Measurements from ENCODE around the gene CLDN16. TPM values are rescaled to one million over a fixed set of nuclear protein-coding genes. Genes with fewer than 3 reads are reported as not detected.

The CLDN16 gene
- total and polyA plus RNA-seq, 9 donors: 0.06 to 5.2 (median 0.25) TPM; not detected in 2

GRCh38 chr3:190435618-190436017, 47.7 kb downstream of the CLDN16 start:
- DNase-seq: no peak
- Histone ChIP-seq H3K9me3 (no peaks in the 10 kb centered on the region), H3K4me3 (no peak overlapping the region), H3K27ac (no peak overlapping the region), H3K4me1 (ENCODE audit: insufficient read depth) (no peaks in the 10 kb centered on the region), H3K36me3 (no peaks in the 10 kb centered on the region), H3K27me3 (no peaks in the 10 kb centered on the region)
- WGBS, 3 donors: 67 to 71% (median 70%) methylated on average over 3 of the region's 3 CpGs
- no peak for TF ChIP-seq CTCF (IDR thresholded peaks at IDR 0.05)
- TF ChIP-seq POLR2A (IDR thresholded peaks at IDR 0.05): no peak
- no peak for TF ChIP-seq EP300 (IDR thresholded peaks at IDR 0.05)
- intact Hi-C loops (cut with DNase I): no loop called here

GRCh38 chr3:190436331-190436730, 48.4 kb downstream of the CLDN16 start:
- H3K36me3 ChIP-seq: no peaks in the 10 kb centered on the region
- no peaks in the 10 kb centered on the region for H3K4me1 ChIP-seq (ENCODE audit: insufficient read depth)
- intact Hi-C loops (cut with DNase I): no loop called here
- no peak overlapping the region for H3K4me3 ChIP-seq
- H3K27ac ChIP-seq: no peak overlapping the region
- WGBS, 3 donors: 66 to 77% (median 72%) methylated on average over 2 of the region's 2 CpGs
- no peaks in the 10 kb centered on the region for H3K9me3 ChIP-seq
- no peak for DNase-seq
- H3K27me3 ChIP-seq: no peaks in the 10 kb centered on the region
- no peak for TF ChIP-seq EP300 (IDR thresholded peaks at IDR 0.05)
- TF ChIP-seq POLR2A (IDR thresholded peaks at IDR 0.05): no peak
- TF ChIP-seq CTCF (IDR thresholded peaks at IDR 0.05): no peak

GRCh38 chr3:190442240-190442639, 54.3 kb downstream of the CLDN16 start:
- Histone ChIP-seq H3K9me3 (no peaks in the 10 kb centered on the region), H3K4me3 (no peak overlapping the region), H3K27ac (no peak overlapping the region), H3K36me3 (no peaks in the 10 kb centered on the region), H3K4me1 (ENCODE audit: insufficient read depth) (no peaks in the 10 kb centered on the region), H3K27me3 (no peaks in the 10 kb centered on the region)
- 92 to 98% (median 98%) methylated on average over 1 of the region's 1 CpG for WGBS, 3 donors
- intact Hi-C loops (cut with DNase I): no loop called here
- TF ChIP-seq CTCF (IDR thresholded peaks at IDR 0.05): no peak
- TF ChIP-seq POLR2A (IDR thresholded peaks at IDR 0.05): no peak
- TF ChIP-seq EP300 (IDR thresholded peaks at IDR 0.05): no peak
- DNase-seq: no peak

- WGBS, 3 donors: 64 to 68% (median 67%) methylated on average over 3 of the region's 3 CpGs
- Histone ChIP-seq H3K9me3 (no peaks in the 10 kb centered on the region), H3K4me1 (ENCODE audit: insufficient read depth) (no peaks in the 10 kb centered on the region), H3K36me3 (no peaks in the 10 kb centered on the region), H3K27ac (no peak overlapping the region), H3K4me3 (no peak overlapping the region), H3K27me3 (no peaks in the 10 kb centered on the region)
- no peak for DNase-seq
- no peak for TF ChIP-seq EP300 (IDR thresholded peaks at IDR 0.05)
- no peak for TF ChIP-seq CTCF (IDR thresholded peaks at IDR 0.05)
- no peak for TF ChIP-seq POLR2A (IDR thresholded peaks at IDR 0.05)
- intact Hi-C loops (cut with DNase I): no loop called here
Observed at GRCh38 chr3:190443257-190443656, 55.3 kb downstream of the CLDN16 start.

- Histone ChIP-seq H3K36me3 (no peaks in the 10 kb centered on the region), H3K4me1 (ENCODE audit: insufficient read depth) (no peaks in the 10 kb centered on the region), H3K27me3 (no peaks in the 10 kb centered on the region), H3K9me3 (no peaks in the 10 kb centered on the region), H3K27ac (no peak overlapping the region), H3K4me3 (no peak overlapping the region)
- DNase-seq: no peak
- TF ChIP-seq POLR2A (IDR thresholded peaks at IDR 0.05): no peak
- TF ChIP-seq CTCF (IDR thresholded peaks at IDR 0.05): no peak
- TF ChIP-seq EP300 (IDR thresholded peaks at IDR 0.05): no peak
- intact Hi-C loops (cut with DNase I): no loop called here
- 91 to 94% (median 92%) methylated on average over 6 of the region's 6 CpGs for WGBS, 3 donors
Observed at GRCh38 chr3:190444006-190444405, 56.0 kb downstream of the CLDN16 start.

Data from ovary (tissue), 9 donors.